ENCODE measurements around the gene COX10.
A peak's percentile ranks its signal among the peaks of the same experiment; 100 is the strongest.
"Not testable (repeated sequence)": the region's sequence is repeated elsewhere in the genome, so short reads cannot be mapped to it uniquely, and the experiment has no call there.

The COX10 gene

GRCh38 chr17:14211246-14211645, 141.9 kb downstream of the COX10 start:
- no peak for DNase-seq

GRCh38 chr17:14211801-14212200, 142.5 kb downstream of the COX10 start:
- peak; percentile 5 for DNase-seq

- no peak for DNase-seq
Measured at GRCh38 chr17:14212401-14212800, 143.1 kb downstream of the COX10 start.

- no peak for DNase-seq
Measured at GRCh38 chr17:14214271-14214670, 145.0 kb downstream of the COX10 start.

- no peak for DNase-seq
Measured at GRCh38 chr17:14222611-14223010, 153.3 kb downstream of the COX10 start.

- no peak for DNase-seq
Measured at GRCh38 chr17:14225254-14225980, 156.1 kb downstream of the COX10 start.

- DNase-seq = no peak
Measured at GRCh38 chr17:14227052-14227451, 157.7 kb downstream of the COX10 start.

- no peak for DNase-seq
Measured at GRCh38 chr17:14228903-14229302, 159.6 kb downstream of the COX10 start.

- DNase-seq = not testable (repeated sequence)
Measured at GRCh38 chr17:14231187-14231586, 161.9 kb downstream of the COX10 start.

GRCh38 chr17:14235047-14235446, 165.7 kb downstream of the COX10 start:
- not testable (repeated sequence) for DNase-seq

- not testable (repeated sequence) for DNase-seq
Measured at GRCh38 chr17:14236032-14236431, 166.7 kb downstream of the COX10 start.

- DNase-seq = not testable (repeated sequence)
Measured at GRCh38 chr17:14236762-14237161, 167.5 kb downstream of the COX10 start, which contains the start of gene CDRT15. TSS of gene CDRT15 (minus strand) at chr17:14236862. CDS start at chr17:14236833, 29 bp downstream.

- DNase-seq = not testable (repeated sequence)
Measured at GRCh38 chr17:14239271-14239670, 170.0 kb downstream of the COX10 start.

- no peak for DNase-seq
Measured at GRCh38 chr17:14245002-14245401, 175.7 kb downstream of the COX10 start.

- DNase-seq = no peak
Measured at GRCh38 chr17:14245629-14246028, 176.3 kb downstream of the COX10 start.
